IMR-90 (cell line): ENCODE measurements around the gene LPCAT2. TPM values are rescaled to one million over a fixed set of nuclear protein-coding genes. Genes with fewer than 3 reads are reported as not detected.

ENCODE experiments used
- ATAC-seq: fragments of 200-7000 bp; cut with Tn5 transposase; 2 replicates; pipeline ENCODE4 v1.9.1; 2020; ENCODE audit warnings: low read depth, mild to moderate bottlenecking, moderate library complexity
- BruUV-seq: library from RNA; stranded (reverse); fragments of 400-500 nt; replicated peaks from 2 replicates; lab custom pipeline; 2021; lab: Mats Ljungman, UMichigan
- CTCF ChIA-PET: fragments of 300-600 bp; formaldehyde crosslinking; extraction: SDS; loops from one replicate; lab custom pipeline; 2021; ENCODE audit warnings: antibody characterized with exemption; lab: Yijun Ruan, JAX
- POLR2A ChIA-PET: fragments of 300-600 bp; sonication (Branson Sonifier 250); formaldehyde crosslinking; loops from one replicate; lab custom pipeline; 2022; ENCODE audit warnings: antibody characterized with exemption; ENCODE audit not compliant: unreplicated experiment; lab: Charles Lee
- DNase-seq: peaks from one replicate; pipeline ENCODE4 v3.0.0; 2013
- H2AFZ ChIP-seq: replicated peaks from 2 replicates; pipeline ENCODE3; 2013; ENCODE audit warnings: low read length, mild to moderate bottlenecking; ENCODE audit not compliant: poor library complexity
- H2AK5ac ChIP-seq: 2 replicates; pipeline ENCODE4 v1.6.1; 2013; ENCODE audit warnings: low read depth, low read length, inconsistent platforms
- H2AK9ac ChIP-seq: replicated peaks from 2 replicates; pipeline ENCODE3; 2013; ENCODE audit warnings: mild to moderate bottlenecking, low read depth, low read length, moderate library complexity; ENCODE audit not compliant: poor library complexity
- H2BK120ac ChIP-seq: 2 replicates; pipeline ENCODE4 v1.6.1; 2013; ENCODE audit warnings: low read depth, low read length, inconsistent platforms
- H2BK15ac ChIP-seq: 3 replicates; pipeline ENCODE4 v1.6.1; 2013; ENCODE audit warnings: low read depth, low read length, inconsistent platforms
- H2BK20ac ChIP-seq: 2 replicates; pipeline ENCODE4 v1.6.1; 2013; ENCODE audit warnings: low read depth, mild to moderate bottlenecking, inconsistent platforms, low read length, moderate library complexity
- H2BK5ac ChIP-seq: 2 replicates; pipeline ENCODE4 v1.6.1; 2013; ENCODE audit warnings: mild to moderate bottlenecking, low read depth, low read length, inconsistent platforms; ENCODE audit not compliant: poor library complexity, severe bottlenecking
- H3K14ac ChIP-seq: replicated peaks from 2 replicates; pipeline ENCODE4 v1.6.1; 2013; ENCODE audit warnings: low read depth, low read length, inconsistent platforms
- H3K18ac ChIP-seq: 2 replicates; pipeline ENCODE4 v1.6.1; 2013; ENCODE audit warnings: low read depth, low read length, control low read depth
- H3K23ac ChIP-seq: 2 replicates; pipeline ENCODE4 v1.6.1; 2013; ENCODE audit warnings: low read depth, low read length, inconsistent platforms
- H3K27ac ChIP-seq: 2 replicates; pipeline ENCODE4 v1.5.1; 2013; ENCODE audit warnings: mild to moderate bottlenecking, control low read depth, low read length; ENCODE audit not compliant: insufficient read depth
- H3K27me3 ChIP-seq: 2 replicates; pipeline ENCODE4 v1.6.1; 2013; ENCODE audit warnings: low read length; ENCODE audit not compliant: control insufficient read depth, insufficient read depth
- H3K36me3 ChIP-seq: 2 replicates; pipeline ENCODE4 v1.6.1; 2013; ENCODE audit warnings: low read length, mixed read lengths; ENCODE audit not compliant: control insufficient read depth, insufficient read depth
- H3K4ac ChIP-seq: 2 replicates; pipeline ENCODE4 v1.6.1; 2013; ENCODE audit warnings: low read depth, low read length, inconsistent platforms
- H3K4me1 ChIP-seq: 2 replicates; pipeline ENCODE4 v1.6.1; 2013; ENCODE audit warnings: low read length, mixed read lengths; ENCODE audit not compliant: control insufficient read depth, insufficient read depth
- H3K4me2 ChIP-seq: 2 replicates; pipeline ENCODE4 v1.6.1; 2013; ENCODE audit warnings: low read depth, mild to moderate bottlenecking, control low read depth, low read length, moderate library complexity
- H3K4me3 ChIP-seq: 2 replicates; pipeline ENCODE4 v1.5.1; 2013; ENCODE audit warnings: low read depth, mild to moderate bottlenecking, control low read depth, low read length, moderate library complexity; ENCODE audit not compliant: insufficient read depth
- H3K56ac ChIP-seq: 2 replicates; pipeline ENCODE4 v1.6.1; 2013; ENCODE audit warnings: low read length, inconsistent platforms; ENCODE audit not compliant: insufficient read depth; ENCODE audit errors: extremely low read depth
- H3K79me1 ChIP-seq, 2 experiments: 2 replicates each; pipeline ENCODE4 v1.6.1; 2013; ENCODE audit warnings: low read length in 2 of 2, inconsistent platforms in 1 of 2, low read depth in 1 of 2
- H3K9ac ChIP-seq: 2 replicates; pipeline ENCODE4 v1.6.1; 2013; ENCODE audit warnings: low read depth, low read length, control low read depth
- H3K9me1 ChIP-seq: 2 replicates; pipeline ENCODE4 v1.6.1; 2013; ENCODE audit warnings: low read length, inconsistent platforms; ENCODE audit not compliant: insufficient read depth
- H3K9me3 ChIP-seq: 2 replicates; pipeline ENCODE4 v1.6.1; 2013; ENCODE audit warnings: low read length; ENCODE audit not compliant: control insufficient read depth, insufficient read depth
- H4K20me1 ChIP-seq: 2 replicates; pipeline ENCODE4 v1.6.1; 2013; ENCODE audit warnings: low read length, inconsistent platforms; ENCODE audit not compliant: insufficient read depth
- H4K5ac ChIP-seq: 2 replicates; pipeline ENCODE4 v1.6.1; 2013; ENCODE audit warnings: mild to moderate bottlenecking, low read depth, low read length, control low read depth
- H4K8ac ChIP-seq, 2 experiments: 2 replicates each; pipeline ENCODE4 v1.6.1; 2013; ENCODE audit warnings: low read depth in 2 of 2, low read length in 2 of 2, control low read depth in 1 of 2, inconsistent platforms in 1 of 2
- H4K91ac ChIP-seq: 2 replicates; pipeline ENCODE4 v1.6.1; 2013; ENCODE audit warnings: low read depth, low read length, inconsistent platforms; ENCODE audit not compliant: insufficient read depth
- BHLHE40 ChIP-seq: fragments of 150-350 bp; IDR thresholded peaks from 2 replicates; pipeline ENCODE4 v1.6.1; 2016; ENCODE audit warnings: mild to moderate bottlenecking, low read depth, low read length
- CEBPB ChIP-seq: IDR thresholded peaks from 2 replicates; pipeline ENCODE4 v1.6.1; 2012; ENCODE audit warnings: low read depth, low read length, improper control_type of control experiment
- MAFK ChIP-seq: IDR thresholded peaks from 2 replicates; pipeline ENCODE4 v1.6.1; 2012; ENCODE audit warnings: low read depth, low read length, improper control_type of control experiment
- MAZ ChIP-seq: IDR thresholded peaks from 2 replicates; pipeline ENCODE4 v1.6.1; 2012; ENCODE audit warnings: low read depth, mild to moderate bottlenecking, low read length, improper control_type of control experiment, moderate library complexity, borderline replicate concordance
- MXI1 ChIP-seq: IDR thresholded peaks from 2 replicates; pipeline ENCODE4 v1.6.1; 2012; ENCODE audit warnings: low read depth, mild to moderate bottlenecking, low read length, moderate library complexity, borderline replicate concordance
- NFE2L2 ChIP-seq: fragments of 150-350 bp; IDR thresholded peaks from 2 replicates; pipeline ENCODE4 v1.6.1; 2016; ENCODE audit warnings: low read depth, mild to moderate bottlenecking, low read length
- RAD21 ChIP-seq: IDR thresholded peaks from 2 replicates; pipeline ENCODE4 v1.6.1; 2012; ENCODE audit warnings: low read length, improper control_type of control experiment
- RFX5 ChIP-seq: IDR thresholded peaks from 2 replicates; pipeline ENCODE4 v1.8.0; 2012; ENCODE audit warnings: low read depth, mild to moderate bottlenecking, low read length, moderate library complexity
- SMC3 ChIP-seq: fragments of 150-350 bp; IDR thresholded peaks from 2 replicates; pipeline ENCODE4 v1.6.1; 2016; ENCODE audit warnings: low read depth, mild to moderate bottlenecking, antibody characterized with exemption, low read length, moderate library complexity
- dilution Hi-C: fragments of 300-500 bp; cut with HindIII; formaldehyde crosslinking; loops from one replicate; pipeline ENCODE4 v1.14.3; 2018; ENCODE audit warnings: low sequenced_read_pairs; ENCODE audit not compliant: unreplicated experiment
- in situ Hi-C: fragments of 300-500 bp; cut with MboI; formaldehyde crosslinking; loops from 3 replicates; pipeline ENCODE4 v1.14.3; 2019; ENCODE audit warnings: low sequenced_read_pairs, inconsistent platforms, mixed read lengths
- intact Hi-C: fragments of 100-400 bp; cut with micrococcal nuclease; formaldehyde crosslinking; loops from 2 replicates; pipeline ENCODE4 v1.10.0; 2022
- polyA plus RNA-seq, 3 experiments: library from polyadenylated mRNA; depleted of rRNA; stranded (reverse); fragments of >200 nt; gene quantifications; 2 replicates each; pipeline ENCODE4 v1.2.3, GENCODE V29; 2012; ENCODE audit warnings: low replicate concordance in 1 of 3
- total RNA-seq: library from RNA; depleted of rRNA; stranded (reverse); fragments of >200 nt; gene quantifications from 2 replicates; pipeline ENCODE4 v1.2.3, GENCODE V29; 2012
- TF ChIP-seq, protein P1 (sequence below): fragments of 150-350 bp; IDR thresholded peaks from 2 replicates; pipeline ENCODE4 v1.6.1; 2016; ENCODE audit warnings: low read depth, mild to moderate bottlenecking, low read length, moderate library complexity, borderline replicate concordance
- TF ChIP-seq, protein P2 (sequence below): fragments of 150-350 bp; IDR thresholded peaks from 2 replicates; pipeline ENCODE4 v1.6.1; 2017; ENCODE audit warnings: mild to moderate bottlenecking, antibody characterized with exemption, low read length, low read depth

Gene LPCAT2
- total and polyA plus RNA-seq, 2 of the 4 experiments (the other 2 are of a cell fraction) = 8.6 to 8.7 TPM

DNA sequence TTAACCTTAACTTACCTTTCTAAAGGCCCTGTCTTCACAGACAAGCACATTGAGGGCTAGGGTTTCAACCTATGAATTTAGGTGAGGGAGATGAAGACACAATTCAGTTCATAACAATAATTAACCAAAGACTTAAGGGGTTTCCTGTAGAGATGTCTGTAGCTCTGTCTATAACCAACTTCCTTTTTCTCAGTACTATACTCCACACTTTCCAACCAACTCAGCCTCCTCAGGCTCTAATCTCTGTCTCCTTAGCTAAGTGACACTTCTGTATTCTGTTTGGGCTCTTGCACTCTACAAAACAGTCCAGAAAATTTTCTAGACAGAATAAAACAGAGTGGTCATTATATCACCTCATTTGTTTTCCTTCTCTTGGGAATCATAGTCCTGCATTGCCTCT is 83.4 kb downstream of the LPCAT2 start:
- H3K56ac ChIP-seq = no peak overlapping the region
- no peak for ATAC-seq
- in situ Hi-C loops = no loop called here
- no peak overlapping the region for H2BK20ac ChIP-seq
- TF ChIP-seq RFX5 (no peak), NFE2L2 (no peak), MXI1 (no peak), MAZ (no peak), CEBPB (no peak), BHLHE40 (no peak), MAFK (no peak), SMC3 (no peak), RAD21 (no peak)
- TF ChIP-seq, protein P1, sequence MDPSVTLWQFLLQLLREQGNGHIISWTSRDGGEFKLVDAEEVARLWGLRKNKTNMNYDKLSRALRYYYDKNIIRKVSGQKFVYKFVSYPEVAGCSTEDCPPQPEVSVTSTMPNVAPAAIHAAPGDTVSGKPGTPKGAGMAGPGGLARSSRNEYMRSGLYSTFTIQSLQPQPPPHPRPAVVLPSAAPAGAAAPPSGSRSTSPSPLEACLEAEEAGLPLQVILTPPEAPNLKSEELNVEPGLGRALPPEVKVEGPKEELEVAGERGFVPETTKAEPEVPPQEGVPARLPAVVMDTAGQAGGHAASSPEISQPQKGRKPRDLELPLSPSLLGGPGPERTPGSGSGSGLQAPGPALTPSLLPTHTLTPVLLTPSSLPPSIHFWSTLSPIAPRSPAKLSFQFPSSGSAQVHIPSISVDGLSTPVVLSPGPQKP = no peak
- TF ChIP-seq, protein P2, sequence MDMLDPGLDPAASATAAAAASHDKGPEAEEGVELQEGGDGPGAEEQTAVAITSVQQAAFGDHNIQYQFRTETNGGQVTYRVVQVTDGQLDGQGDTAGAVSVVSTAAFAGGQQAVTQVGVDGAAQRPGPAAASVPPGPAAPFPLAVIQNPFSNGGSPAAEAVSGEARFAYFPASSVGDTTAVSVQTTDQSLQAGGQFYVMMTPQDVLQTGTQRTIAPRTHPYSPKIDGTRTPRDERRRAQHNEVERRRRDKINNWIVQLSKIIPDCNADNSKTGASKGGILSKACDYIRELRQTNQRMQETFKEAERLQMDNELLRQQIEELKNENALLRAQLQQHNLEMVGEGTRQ = no peak
- H3K4me3 ChIP-seq = no peak overlapping the region
- no peaks in the 10 kb centered on the region for H3K4me1 ChIP-seq
- H3K79me1 ChIP-seq = no peaks in the 10 kb centered on the region
- no peak for DNase-seq
- H3K23ac ChIP-seq = no peak overlapping the region
- no peak overlapping the region for H2BK5ac ChIP-seq
- no peaks in the 10 kb centered on the region for H3K9me1 ChIP-seq
- H3K27me3 ChIP-seq = no peaks in the 10 kb centered on the region; the same call in 1 of the 2 replicates
- no peak overlapping the region for H2AK5ac ChIP-seq
- no peak overlapping the region for H3K9ac ChIP-seq
- no peak overlapping the region for H4K91ac ChIP-seq
- ChIA-PET POLR2A (no interaction called here), CTCF (interaction anchor here (0.9 kb wide), 1 partner anchor 15 kb away, joined by 3 read pairs; no protein-coding TSS in a partner anchor)
- no peak overlapping the region for H3K14ac ChIP-seq
- no peak overlapping the region for H3K4ac ChIP-seq
- no peak overlapping the region for H4K8ac ChIP-seq
- no peak overlapping the region for H2BK15ac ChIP-seq
- no peaks in the 10 kb centered on the region for H3K36me3 ChIP-seq
- H2AFZ ChIP-seq = no peak overlapping the region
- intact Hi-C loops = no loop called here
- dilution Hi-C loops = no loop called here
- no peaks in the 10 kb centered on the region for H3K9me3 ChIP-seq
- no peak overlapping the region for H3K18ac ChIP-seq
- no peak overlapping the region for H2BK120ac ChIP-seq
- H4K5ac ChIP-seq = no peak overlapping the region
- H3K4me2 ChIP-seq = no peak overlapping the region
- no TSS peak for BruUV-seq
- no peak overlapping the region for H2AK9ac ChIP-seq
- H4K20me1 ChIP-seq = no peaks in the 10 kb centered on the region
- no peak overlapping the region for H3K27ac ChIP-seq
